ENCODE results near the gene CCL2.

CCL2 gene

GRCh38 chr17:34220045-34220751, 34.9 kb upstream of the CCL2 start:
- CTCF ChIA-PET = no interaction called here
- POLR2A ChIA-PET = interaction anchor here (0.6 kb wide), 1 partner anchor 143 kb away, joined by 4 read pairs; no protein-coding TSS in a partner anchor
- TF ChIP-seq L3MBTL2 (conservative IDR thresholded peaks at IDR 0.05) (no peak), FOXK2 (IDR thresholded peaks at IDR 0.05) (no peak), ELF4 (IDR thresholded peaks at IDR 0.05) (no peak), FOXA1 (IDR thresholded peaks at IDR 0.05) (no peak)
- DNase-seq (ENCODE audit: extremely low spot score) = no peak

- ChIA-PET CTCF (interaction anchor here (0.7 kb wide), 1 partner anchor 141 kb away, joined by 3 read pairs; no protein-coding TSS in a partner anchor), POLR2A (no interaction called here)
- no peak for TF ChIP-seq SUZ12 (IDR thresholded peaks at IDR 0.05)
These were observed 34.2 kb upstream of the CCL2 start for GRCh38 chr17:34220752-34221395.

GRCh38 chr17:34221411-34221810, 33.7 kb upstream of the CCL2 start:
- no peak for TF ChIP-seq SUZ12 (IDR thresholded peaks at IDR 0.05)
- TF ChIP-seq FOXK2 (IDR thresholded peaks at IDR 0.05) = no peak
- TF ChIP-seq NFRKB (IDR thresholded peaks at IDR 0.05) = no peak
- no peak for TF ChIP-seq TARDBP (IDR thresholded peaks at IDR 0.05)
- TF ChIP-seq, protein P1, sequence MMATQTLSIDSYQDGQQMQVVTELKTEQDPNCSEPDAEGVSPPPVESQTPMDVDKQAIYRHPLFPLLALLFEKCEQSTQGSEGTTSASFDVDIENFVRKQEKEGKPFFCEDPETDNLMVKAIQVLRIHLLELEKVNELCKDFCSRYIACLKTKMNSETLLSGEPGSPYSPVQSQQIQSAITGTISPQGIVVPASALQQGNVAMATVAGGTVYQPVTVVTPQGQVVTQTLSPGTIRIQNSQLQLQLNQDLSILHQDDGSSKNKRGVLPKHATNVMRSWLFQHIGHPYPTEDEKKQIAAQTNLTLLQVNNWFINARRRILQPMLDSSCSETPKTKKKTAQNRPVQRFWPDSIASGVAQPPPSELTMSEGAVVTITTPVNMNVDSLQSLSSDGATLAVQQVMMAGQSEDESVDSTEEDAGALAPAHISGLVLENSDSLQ (IDR thresholded peaks at IDR 0.05) = no peak
- TF ChIP-seq LEF1 (IDR thresholded peaks at IDR 0.05; ENCODE audit: borderline replicate concordance) = no peak
- no peak for TF ChIP-seq SP1 (IDR thresholded peaks at IDR 0.05)
- no peak for TF ChIP-seq HDGF (IDR thresholded peaks at IDR 0.05; ENCODE audit: borderline replicate concordance)
- no peak for TF ChIP-seq ZNF384 (IDR thresholded peaks at IDR 0.05)
- no peak for TF ChIP-seq L3MBTL2 (conservative IDR thresholded peaks at IDR 0.05)
- TF ChIP-seq BHLHE40 (IDR thresholded peaks at IDR 0.05; ENCODE audit: borderline replicate concordance) = no peak
- no peak for TF ChIP-seq FOXM1 (IDR thresholded peaks at IDR 0.05; ENCODE audit: borderline replicate concordance)
- CTCF ChIA-PET = interaction anchor here (0.7 kb wide), 1 partner anchor 140 kb away, joined by 3 read pairs; no protein-coding TSS in a partner anchor
- POLR2A ChIA-PET = no interaction called here
- no peak for DNase-seq (ENCODE audit: extremely low spot score)

More at GRCh38 chr17:34220752-34221395, 34.2 kb upstream of the CCL2 start:
- no peak for DNase-seq (ENCODE audit: extremely low spot score)

GRCh38 chr17:34222722-34223497, 32.2 kb upstream of the CCL2 start:
- POLR2A ChIA-PET = no interaction called here
- DNase-seq (ENCODE audit: extremely low spot score) = no peak
- CTCF ChIA-PET = interaction anchor here (0.5 kb wide), 1 partner anchor 102 kb away, joined by 4 read pairs; no protein-coding TSS in a partner anchor
- TF ChIP-seq ELF4 (IDR thresholded peaks at IDR 0.05) (no peak), SUZ12 (IDR thresholded peaks at IDR 0.05) (no peak), HDGF (IDR thresholded peaks at IDR 0.05; ENCODE audit: borderline replicate concordance) (no peak), FOXM1 (IDR thresholded peaks at IDR 0.05; ENCODE audit: borderline replicate concordance) (no peak), ARNT (IDR thresholded peaks at IDR 0.05) (no peak), L3MBTL2 (conservative IDR thresholded peaks at IDR 0.05) (no peak)
- TF ChIP-seq, protein P1 (IDR thresholded peaks at IDR 0.05) = no peak

DNA sequence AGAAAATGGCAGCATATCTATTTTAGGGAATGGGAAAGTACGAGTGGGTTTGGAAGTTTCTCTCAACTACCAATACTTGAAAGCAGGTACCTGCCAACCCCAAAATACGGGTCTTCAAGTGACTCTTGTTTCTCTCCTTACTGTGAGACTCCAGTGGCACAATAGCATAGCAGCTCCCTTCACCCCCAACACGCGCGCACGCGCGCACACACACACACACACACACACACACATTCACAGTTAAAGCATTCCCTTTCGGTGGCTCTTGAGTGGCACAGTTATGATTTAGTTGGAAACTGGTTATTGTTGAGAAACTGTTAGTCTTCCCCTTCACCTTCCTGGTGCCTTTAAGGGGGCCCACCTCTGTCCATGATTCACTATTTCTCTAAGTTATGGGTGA, 30.0 kb upstream of the CCL2 start:
- no peak for DNase-seq (ENCODE audit: extremely low spot score)
- CTCF ChIA-PET = no interaction called here
- no peak for TF ChIP-seq FOXK2 (IDR thresholded peaks at IDR 0.05)
- TF ChIP-seq ARNT (IDR thresholded peaks at IDR 0.05) = no peak
- TF ChIP-seq SP1 (IDR thresholded peaks at IDR 0.05) = no peak
- no peak for TF ChIP-seq NFRKB (IDR thresholded peaks at IDR 0.05)
- TF ChIP-seq ZNF384 (IDR thresholded peaks at IDR 0.05) = no peak
- TF ChIP-seq TARDBP (IDR thresholded peaks at IDR 0.05) = no peak
- TF ChIP-seq CTBP1 (IDR thresholded peaks at IDR 0.05; ENCODE audit: borderline replicate concordance) = no peak
- no peak for TF ChIP-seq BHLHE40 (IDR thresholded peaks at IDR 0.05; ENCODE audit: borderline replicate concordance)
- no peak for TF ChIP-seq LEF1 (IDR thresholded peaks at IDR 0.05; ENCODE audit: borderline replicate concordance)
- TF ChIP-seq SUZ12 (IDR thresholded peaks at IDR 0.05) = no peak
- TF ChIP-seq, protein P1 (IDR thresholded peaks at IDR 0.05) = no peak
- TF ChIP-seq ELF4 (IDR thresholded peaks at IDR 0.05) = no peak
- no peak for TF ChIP-seq FOXM1 (IDR thresholded peaks at IDR 0.05; ENCODE audit: borderline replicate concordance)
- no peak for TF ChIP-seq HDGF (IDR thresholded peaks at IDR 0.05; ENCODE audit: borderline replicate concordance)
- TF ChIP-seq L3MBTL2 (conservative IDR thresholded peaks at IDR 0.05) = no peak
- POLR2A ChIA-PET = no interaction called here
